ENCODE data around the gene ATP13A2. TPM values are rescaled to one million over a fixed set of nuclear protein-coding genes. Genes with fewer than 3 reads are reported as not detected.

Gene ATP13A2
- total RNA-seq, 4 donors from 2014 or later, result 23.8 to 66.5 (median 41.8) TPM

DNA sequence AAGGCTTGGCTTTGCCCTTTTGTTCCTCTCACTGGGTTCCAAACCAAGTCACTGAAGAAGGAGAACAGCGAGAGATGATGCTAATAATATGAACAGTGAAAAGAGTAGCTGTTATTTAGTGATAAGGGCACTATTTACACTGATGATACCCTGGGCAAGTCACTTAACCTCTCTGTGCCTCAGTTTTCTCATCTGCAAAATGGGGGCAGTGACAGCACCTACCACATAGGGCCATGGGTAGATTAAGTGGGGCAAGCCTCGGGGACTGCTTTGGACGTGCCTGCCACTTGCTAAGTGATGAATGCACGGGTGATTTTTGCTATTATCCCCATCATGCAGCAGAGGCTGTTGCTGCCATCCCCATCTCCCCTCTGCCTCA, 9.2 kb downstream of the ATP13A2 start:
- no peaks in the 10 kb centered on the region for H3K27me3 ChIP-seq
- WGBS, 2 donors, result 87 to 90% methylated on average over 4 of the region's 4 CpGs
- intact Hi-C loops (cut with DNase I), result no loop called here

DNA sequence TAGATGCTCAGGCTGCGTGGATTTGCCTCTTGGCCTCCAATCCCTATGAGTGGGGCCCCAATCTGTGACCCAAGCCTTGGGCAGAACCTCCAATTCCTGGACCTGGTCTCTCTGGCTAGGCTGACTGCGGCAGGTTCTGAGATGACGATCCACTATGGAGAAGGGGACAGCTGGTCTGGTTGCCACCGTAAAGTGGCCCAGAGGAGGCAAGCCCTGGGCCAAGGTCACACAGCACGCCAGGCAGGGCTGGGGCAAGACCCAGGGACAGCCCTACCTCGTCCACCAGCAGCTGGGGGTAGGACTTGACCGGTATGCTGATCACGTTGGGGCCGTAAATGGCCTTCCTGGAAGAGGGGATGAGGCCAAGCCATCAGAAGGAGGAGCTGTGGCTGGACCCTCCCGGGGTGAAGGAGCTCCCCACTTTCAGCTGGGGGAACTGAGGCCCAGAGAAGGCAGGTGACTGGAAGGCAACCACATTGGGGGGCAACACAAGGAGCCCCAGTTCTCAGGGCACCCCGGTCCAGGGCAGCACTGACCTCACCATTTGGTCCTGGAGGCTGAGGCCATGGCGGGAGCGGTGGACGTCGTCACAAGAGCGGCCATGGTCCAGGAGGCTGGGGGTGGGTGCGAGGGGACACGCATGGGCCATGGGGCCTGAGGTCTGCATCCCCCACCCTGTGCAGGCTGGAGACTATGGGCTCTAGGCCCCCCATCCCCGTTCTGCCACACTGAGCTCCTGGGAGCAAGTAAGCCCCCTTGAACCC, 9.8 kb downstream of the ATP13A2 start:
- Histone ChIP-seq H3K4me3 (no peak overlapping the region), H3K36me3 (peaks cover 10 to 94% (median 23%) of the 10 kb centered on the region in 3 donors), H3K4me1 (peaks cover 0 to 41% (median 5%) of the 10 kb centered on the region in 3 donors), H3K27ac (no peak overlapping the region), H3K9me3 (no peaks in the 10 kb centered on the region), H3K27me3 (no peaks in the 10 kb centered on the region)
- intact Hi-C loops (cut with DNase I), result no loop called here
- TF ChIP-seq, protein P1, sequence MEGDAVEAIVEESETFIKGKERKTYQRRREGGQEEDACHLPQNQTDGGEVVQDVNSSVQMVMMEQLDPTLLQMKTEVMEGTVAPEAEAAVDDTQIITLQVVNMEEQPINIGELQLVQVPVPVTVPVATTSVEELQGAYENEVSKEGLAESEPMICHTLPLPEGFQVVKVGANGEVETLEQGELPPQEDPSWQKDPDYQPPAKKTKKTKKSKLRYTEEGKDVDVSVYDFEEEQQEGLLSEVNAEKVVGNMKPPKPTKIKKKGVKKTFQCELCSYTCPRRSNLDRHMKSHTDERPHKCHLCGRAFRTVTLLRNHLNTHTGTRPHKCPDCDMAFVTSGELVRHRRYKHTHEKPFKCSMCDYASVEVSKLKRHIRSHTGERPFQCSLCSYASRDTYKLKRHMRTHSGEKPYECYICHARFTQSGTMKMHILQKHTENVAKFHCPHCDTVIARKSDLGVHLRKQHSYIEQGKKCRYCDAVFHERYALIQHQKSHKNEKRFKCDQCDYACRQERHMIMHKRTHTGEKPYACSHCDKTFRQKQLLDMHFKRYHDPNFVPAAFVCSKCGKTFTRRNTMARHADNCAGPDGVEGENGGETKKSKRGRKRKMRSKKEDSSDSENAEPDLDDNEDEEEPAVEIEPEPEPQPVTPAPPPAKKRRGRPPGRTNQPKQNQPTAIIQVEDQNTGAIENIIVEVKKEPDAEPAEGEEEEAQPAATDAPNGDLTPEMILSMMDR (IDR thresholded peaks at IDR 0.05), result no peak
- no peak for TF ChIP-seq POLR2A (IDR thresholded peaks at IDR 0.05)
- whole genome bisulfite sequencing, 2 donors, result 100% methylated on average over 4 of the region's 19 CpGs; no CpG with 5 or more reads in 1 of the 2 donors
- DNase-seq, result no peak

More for the DNA sequence above, 9.2 kb downstream of the ATP13A2 start:
- Histone ChIP-seq H3K9me3 (no peaks in the 10 kb centered on the region), H3K4me1 (peaks cover 0 to 41% (median 5%) of the 10 kb centered on the region in 3 donors), H3K27ac (no peak overlapping the region), H3K4me3 (no peak overlapping the region), H3K36me3 (peaks cover 9 to 89% (median 23%) of the 10 kb centered on the region in 3 donors)
- DNase-seq, result no peak
- TF ChIP-seq POLR2A (IDR thresholded peaks at IDR 0.05), result no peak
- TF ChIP-seq, protein P1 (IDR thresholded peaks at IDR 0.05), result no peak

GRCh38 chr1:16999863-17000262, 11.9 kb downstream of the ATP13A2 start:
- H3K4me3 ChIP-seq, result no peak overlapping the region
- H3K4me1 ChIP-seq, result peaks cover 0 to 46% (median 5%) of the 10 kb centered on the region in 3 donors
- no peaks in the 10 kb centered on the region for H3K27me3 ChIP-seq
- peaks cover 14 to 98% (median 17%) of the 10 kb centered on the region in 3 donors for H3K36me3 ChIP-seq
- H3K9me3 ChIP-seq, result no peaks in the 10 kb centered on the region
- intact Hi-C loops (cut with DNase I), result no loop called here
- 88 to 91% methylated on average over 5 to 6 of the region's 8 CpGs for WGBS, 2 donors
- DNase-seq, result no peak
- no peak overlapping the region for H3K27ac ChIP-seq
- no peak for TF ChIP-seq POLR2A (IDR thresholded peaks at IDR 0.05)
- TF ChIP-seq, protein P1 (IDR thresholded peaks at IDR 0.05), result no peak

GRCh38 chr1:16998589-16998988, 13.1 kb downstream of the ATP13A2 start:
- Histone ChIP-seq H3K27ac (peak overlapping the region in 3 of 4 donors; percentile 48 to 81 (median 50)), H3K36me3 (peaks cover 6 to 89% (median 13%) of the 10 kb centered on the region in 3 donors), H3K4me1 (peaks cover 0 to 38% (median 0%) of the 10 kb centered on the region in 3 donors), H3K9me3 (no peaks in the 10 kb centered on the region), H3K4me3 (no peak overlapping the region), H3K27me3 (no peaks in the 10 kb centered on the region)
- no peak for DNase-seq
- intact Hi-C loops (cut with DNase I), result no loop called here
- no peak for TF ChIP-seq POLR2A (IDR thresholded peaks at IDR 0.05)
- TF ChIP-seq, protein P1 (IDR thresholded peaks at IDR 0.05), result no peak
- WGBS, 2 donors, result 44 to 57% methylated on average over 10 of the region's 10 CpGs

- 80% methylated on average over 1 to 3 of the region's 14 CpGs for WGBS, 2 donors
- DNase-seq, result no peak
- intact Hi-C loops (cut with DNase I), result no loop called here
- no peak overlapping the region for H3K27ac ChIP-seq
- peaks cover 0 to 29% (median 0%) of the 10 kb centered on the region in 3 donors for H3K4me1 ChIP-seq
- no peaks in the 10 kb centered on the region for H3K27me3 ChIP-seq
- no peaks in the 10 kb centered on the region for H3K9me3 ChIP-seq
- H3K4me3 ChIP-seq, result no peak overlapping the region
- peaks cover 1 to 91% (median 6%) of the 10 kb centered on the region in 3 donors for H3K36me3 ChIP-seq
- TF ChIP-seq, protein P1 (IDR thresholded peaks at IDR 0.05), result no peak
- TF ChIP-seq POLR2A (IDR thresholded peaks at IDR 0.05), result no peak
Measured at GRCh38 chr1:16996845-16997244, 14.9 kb downstream of the ATP13A2 start.
